Left colon (tissue), 2 donors: ENCODE results near the gene PHC1. TPM values are rescaled to one million over a fixed set of nuclear protein-coding genes. Genes with fewer than 3 reads are reported as not detected.

Experiments used
- ATAC-seq: fragments of 200-7000 bp; cut with Tn5 transposase; one replicate; pipeline ENCODE4 v1.9.1; 2020; ENCODE audit warnings: mild to moderate bottlenecking, moderate library complexity
- DNase-seq, 2 donors: peaks; one replicate each; pipeline ENCODE4 v3.0.0-alpha.2; 2020
- intact Hi-C, 2 donors: fragments of 100-400 bp; cut with DNase I in 1 of 2; cut with micrococcal nuclease in 1 of 2; formaldehyde crosslinking; loops; one replicate each; pipeline versions ENCODE4 v1.11.2 to v1.14.0; 2022; cut with DNase I, micrococcal nuclease
- total RNA-seq, 2 donors: library from RNA; stranded (reverse); fragmentation: NEBNext Ultra II Directional; extraction: Animal tissue kit (Norgen Biotek cat#: 25700); gene quantifications; one replicate each; pipeline ENCODE4 v1.2.1, GENCODE V29; 2021
- donor health status: DM: no; HTN: no; CAD: no.
- donor health status: DM: yes; HTN: yes; CAD: no.

The PHC1 gene
- total RNA-seq, 2 donors from 2014 or later: 5.2 to 8.5 TPM

GRCh38 chr12:8985213-8985754 lies 71.0 kb downstream of the PHC1 start:
- intact Hi-C loops: no loop called here
- ATAC-seq: no peak

GRCh38 chr12:8987163-8987562 lies 72.9 kb downstream of the PHC1 start:
- DNase-seq (no peak), ATAC-seq (no peak)
- intact Hi-C loops: no loop called here

More at GRCh38 chr12:8985213-8985754, 71.0 kb downstream of the PHC1 start:
- DNase-seq: no peak

- intact Hi-C loops: no loop called here
- ATAC-seq: no peak
- no peak for DNase-seq
These were observed 73.4 kb downstream of the PHC1 start for GRCh38 chr12:8987685-8988084.

GRCh38 chr12:8989413-8989812 lies 75.1 kb downstream of the PHC1 start, which contains the start of gene KLRG1:
KLRG1 (plus strand) TSS chr12:8989546; CDS start chr12:8989636, 90 bp downstream.
- intact Hi-C loops: no loop called here
- DNase-seq: no peak
- no peak for ATAC-seq

Other genes with a start within 250 kb of the PHC1 start
- 1 to 10 TPM; 4.9 to 8.9 TPM for gene RIMKLB, start 216.5 kb upstream of the PHC1 start, total RNA-seq
- gene A2ML1, start 91.9 kb upstream of the PHC1 start, total RNA-seq: not detected
- 10 to 100 TPM; 90.3 to 96.1 TPM for gene M6PR, start 35.1 kb downstream of the PHC1 start, total RNA-seq
- 1 to 10 TPM in 1 of 2 donors, under 1 TPM in 1; 0.40 to 1.5 TPM for gene KLRG1, start 75.0 kb downstream of the PHC1 start, total RNA-seq
- 100 to 1,000 TPM in 1 of 2 donors, 10 to 100 TPM in 1; 83.4 to 227 TPM for gene A2M, start 201.4 kb downstream of the PHC1 start, total RNA-seq